PC-3 (cell line): ENCODE results near the gene NMRAL1. TPM values are rescaled to one million over a fixed set of nuclear protein-coding genes. Genes with fewer than 3 reads are reported as not detected.

ENCODE experiments used
- ATAC-seq: fragments of 200-7000 bp; cut with Tn5 transposase; 2 replicates; pipeline ENCODE4 v1.9.1; 2020; ENCODE audit warnings: mild to moderate bottlenecking, moderate library complexity
- BruUV-seq: library from RNA; stranded (reverse); fragments of 400-500 nt; replicated peaks from 2 replicates; lab custom pipeline; 2021; lab: Mats Ljungman, UMichigan
- CTCF ChIA-PET: fragments of 300-600 bp; sonication (Branson Sonifier 250); formaldehyde crosslinking; loops from one replicate; lab custom pipeline; 2022; ENCODE audit warnings: antibody characterized with exemption; lab: Charles Lee
- POLR2A ChIA-PET: fragments of 300-600 bp; sonication (Branson Sonifier 250); formaldehyde crosslinking; loops from one replicate; lab custom pipeline; 2022; ENCODE audit warnings: antibody characterized with exemption; ENCODE audit not compliant: unreplicated experiment; lab: Charles Lee
- DNase-seq: peaks from one replicate; pipeline ENCODE4 v3.0.0-alpha.2; 2015
- H2AFZ ChIP-seq: fragments of 300-600 bp; sonication (generic); 2 replicates; pipeline ENCODE4 v1.6.0; 2016; ENCODE audit warnings: antibody characterized with exemption, low read length
- H3F3A ChIP-seq: fragments of 300-600 bp; sonication (generic); one replicate; pipeline ENCODE4 v1.6.0; 2017; ENCODE audit warnings: antibody characterized with exemption, low read length, control low read depth, mild to moderate bottlenecking; ENCODE audit not compliant: unreplicated experiment
- H3K27ac ChIP-seq: fragments of 300-600 bp; sonication (generic); 2 replicates; pipeline ENCODE4 v1.5.1; 2016; ENCODE audit warnings: mild to moderate bottlenecking, low read length
- H3K27me3 ChIP-seq: fragments of 300-600 bp; sonication (generic); 2 replicates; pipeline ENCODE4 v1.6.1; 2016; ENCODE audit warnings: low read length, mixed read lengths
- H3K36me3 ChIP-seq: fragments of 300-600 bp; sonication (generic); 2 replicates; pipeline ENCODE4 v1.6.1; 2016; ENCODE audit warnings: low read depth, mixed run types, low read length, mixed read lengths
- H3K4me1 ChIP-seq: fragments of 300-600 bp; sonication (generic); 2 replicates; pipeline ENCODE4 v1.5.1; 2016; ENCODE audit warnings: low read length; ENCODE audit not compliant: insufficient read depth
- H3K4me2 ChIP-seq: fragments of 300-600 bp; sonication (generic); 2 replicates; pipeline ENCODE4 v1.6.0; 2016; ENCODE audit warnings: low read length
- H3K4me3 ChIP-seq: fragments of 300-600 bp; sonication (generic); 2 replicates; pipeline ENCODE4 v1.5.1; 2016; ENCODE audit warnings: mild to moderate bottlenecking, low read length, mixed read lengths
- H3K79me2 ChIP-seq: fragments of 300-600 bp; sonication (generic); 2 replicates; pipeline ENCODE4 v1.6.1; 2017; ENCODE audit warnings: low read length, mixed read lengths
- H3K9ac ChIP-seq: fragments of 300-600 bp; sonication (generic); 2 replicates; pipeline ENCODE4 v1.6.0; 2016; ENCODE audit warnings: mild to moderate bottlenecking, low read length
- H3K9me2 ChIP-seq: fragments of 300-600 bp; sonication (generic); replicated peaks from 2 replicates; pipeline ENCODE4 v1.6.1; 2016; ENCODE audit warnings: mixed run types, low read length, mixed read lengths
- H3K9me3 ChIP-seq: fragments of 300-600 bp; sonication (generic); 2 replicates; pipeline ENCODE4 v1.6.1; 2016; ENCODE audit warnings: low read length, mixed read lengths
- H4K20me1 ChIP-seq: fragments of 300-600 bp; sonication (generic); 2 replicates; pipeline ENCODE4 v1.6.1; 2016; ENCODE audit warnings: low read length, mixed read lengths
- CTCF ChIP-seq: fragments of 300-600 bp; sonication (generic); conservative IDR thresholded peaks from 2 replicates; pipeline ENCODE4 v1.5.1; 2017; ENCODE audit warnings: antibody characterized with exemption, low read depth, mild to moderate bottlenecking, low read length
- EZH2 ChIP-seq: fragments of 300-600 bp; sonication (generic); IDR thresholded peaks from one replicate; pipeline ENCODE4 v1.6.1; 2017; ENCODE audit warnings: antibody characterized with exemption, mild to moderate bottlenecking, low read length; ENCODE audit not compliant: unreplicated experiment
- EZH2phosphoT487 ChIP-seq: fragments of 300-600 bp; sonication (generic); IDR thresholded peaks from 2 replicates; pipeline ENCODE4 v1.6.1; 2018; ENCODE audit warnings: mild to moderate bottlenecking, antibody characterized with exemption, low read length, borderline replicate concordance
- intact Hi-C: fragments of 100-400 bp; cut with micrococcal nuclease; formaldehyde crosslinking; loops from 2 replicates; pipeline ENCODE4 v1.9.0; 2023
- total RNA-seq: library from RNA; depleted of rRNA; stranded (reverse); fragments of >200 nt; gene quantifications from 2 replicates; pipeline ENCODE4 v1.2.3, GENCODE V29; 2014

NMRAL1 gene
- total RNA-seq, 1 experiment from 2014 or later = 92.6 TPM

- Histone ChIP-seq H3K27ac (peak overlapping the region; percentile 81), H3K4me1 (peaks cover 28% of the 10 kb centered on the region), H3K79me2 (no peaks in the 10 kb centered on the region), H2AFZ (no peak overlapping the region), H3F3A (peaks cover 15% of the 10 kb centered on the region), H3K27me3 (no peaks in the 10 kb centered on the region), H3K4me3 (peak overlapping the region; percentile 42; the same call in 1 of the 2 replicates), H3K4me2 (peak overlapping the region; percentile 75), H3K9ac (peak overlapping the region; percentile 32; the same call in 1 of the 2 replicates), H3K9me2 (no peaks in the 10 kb centered on the region), H4K20me1 (no peaks in the 10 kb centered on the region), H3K9me3 (no peaks in the 10 kb centered on the region), H3K36me3 (no peaks in the 10 kb centered on the region)
- ChIA-PET CTCF (no interaction called here), POLR2A (interaction anchor here (0.5 to 1.0 kb wide), 2 partner anchors 10 to 13 kb away, joined by 6 to 12 read pairs; partner anchors contain the start of genes HMOX2 and NMRAL1)
- intact Hi-C loops = no loop called here
- no TSS peak for BruUV-seq
- no peak for TF ChIP-seq EZH2
- TF ChIP-seq EZH2phosphoT487 = no peak
- TF ChIP-seq CTCF = no peak
- DNase-seq (peak; percentile 77), ATAC-seq (peak; percentile 69)
Observed at GRCh38 chr16:4463522-4464163, 10.8 kb downstream of the NMRAL1 start.

- Histone ChIP-seq H3K4me2 (no peak overlapping the region), H3K4me1 (peaks cover 28% of the 10 kb centered on the region), H3F3A (peaks cover 15% of the 10 kb centered on the region), H3K9ac (no peak overlapping the region), H3K36me3 (no peaks in the 10 kb centered on the region), H3K4me3 (no peak overlapping the region), H3K9me3 (no peaks in the 10 kb centered on the region), H3K27ac (no peak overlapping the region), H4K20me1 (no peaks in the 10 kb centered on the region), H3K27me3 (no peaks in the 10 kb centered on the region), H2AFZ (no peak overlapping the region), H3K79me2 (no peaks in the 10 kb centered on the region), H3K9me2 (no peaks in the 10 kb centered on the region)
- CTCF ChIA-PET = no interaction called here
- POLR2A ChIA-PET = no interaction called here
- no peak for ATAC-seq
- TF ChIP-seq EZH2phosphoT487 (no peak), EZH2 (no peak), CTCF (no peak)
- no TSS peak for BruUV-seq
- intact Hi-C loops = no loop called here
- no peak for DNase-seq
Observed at GRCh38 chr16:4461250-4462085, 13.0 kb downstream of the NMRAL1 start.

- no peak overlapping the region for H3K27ac ChIP-seq
- H3K79me2 ChIP-seq = no peaks in the 10 kb centered on the region
- H3K9me3 ChIP-seq = no peaks in the 10 kb centered on the region
- H2AFZ ChIP-seq = no peak overlapping the region
- no peaks in the 10 kb centered on the region for H3K9me2 ChIP-seq
- peaks cover 28% of the 10 kb centered on the region for H3K4me1 ChIP-seq
- no peaks in the 10 kb centered on the region for H4K20me1 ChIP-seq
- H3F3A ChIP-seq = peaks cover 15% of the 10 kb centered on the region
- H3K9ac ChIP-seq = no peak overlapping the region
- ATAC-seq (no peak), DNase-seq (no peak)
- H3K4me3 ChIP-seq = no peak overlapping the region
- no peaks in the 10 kb centered on the region; the same call in 1 of the 2 replicates for H3K36me3 ChIP-seq
- H3K4me2 ChIP-seq = no peak overlapping the region
- TF ChIP-seq CTCF (no peak), EZH2phosphoT487 (no peak), EZH2 (no peak)
- POLR2A ChIA-PET = no interaction called here
- BruUV-seq = no TSS peak
- no peaks in the 10 kb centered on the region for H3K27me3 ChIP-seq
- intact Hi-C loops = no loop called here
- CTCF ChIA-PET = no interaction called here
Observed at GRCh38 chr16:4460936-4461249, 13.5 kb downstream of the NMRAL1 start.
